Neural crest cell (in vitro differentiated cells): ENCODE data around the gene PRAMEF5. TPM values are rescaled to one million over a fixed set of nuclear protein-coding genes. Genes with fewer than 3 reads are reported as not detected.
"Not testable (repeated sequence)": the region's sequence is repeated elsewhere in the genome, so short reads cannot be mapped to it uniquely, and the experiment has no call there.

Experiments used
- DNase-seq: peaks from one replicate; pipeline ENCODE4 v3.0.0; 2021; ENCODE audit warnings: low read depth, mixed read lengths, low spot score
- H3K27ac Mint-ChIP-seq: one replicate; pipeline ENCODE4 v1.8.0; 2021; ENCODE audit warnings: mild to moderate bottlenecking, mixed read lengths; ENCODE audit not compliant: unreplicated experiment
- H3K27me3 Mint-ChIP-seq: 2 replicates; pipeline ENCODE4 v1.8.0; 2021; ENCODE audit warnings: low read depth, mild to moderate bottlenecking, mixed read lengths
- H3K36me3 Mint-ChIP-seq: 2 replicates; pipeline ENCODE4 v1.8.0; 2021; ENCODE audit warnings: low read depth, mild to moderate bottlenecking, mixed read lengths
- H3K4me1 Mint-ChIP-seq: 2 replicates; pipeline ENCODE4 v1.8.0; 2021; ENCODE audit warnings: mixed read lengths
- H3K4me3 Mint-ChIP-seq: one replicate; pipeline ENCODE4 v1.8.0; 2021; ENCODE audit warnings: mild to moderate bottlenecking, mixed read lengths
- H3K9me3 Mint-ChIP-seq: 2 replicates; pipeline ENCODE4 v1.8.0; 2021; ENCODE audit warnings: mixed read lengths
- total RNA-seq: library from RNA; stranded (reverse); gene quantifications from 2 replicates; pipeline ENCODE4 v1.2.1, GENCODE V29; 2021

PRAMEF5 gene
- total RNA-seq, 1 donor from 2014 or later = not detected

GRCh38 chr1:13231061-13231750, 22.8 kb upstream of the PRAMEF5 start:
- H3K36me3 Mint-ChIP-seq = peaks cover 12% of the 10 kb centered on the region
- H3K9me3 Mint-ChIP-seq = peaks cover 16% of the 10 kb centered on the region
- H3K4me1 Mint-ChIP-seq, H3K4me3 Mint-ChIP-seq, H3K27ac Mint-ChIP-seq, DNase-seq, H3K27me3 Mint-ChIP-seq: not testable (repeated sequence)

- not testable (repeated sequence) for H3K27ac Mint-ChIP-seq, H3K4me3 Mint-ChIP-seq, DNase-seq, H3K4me1 Mint-ChIP-seq, H3K27me3 Mint-ChIP-seq
- H3K9me3 Mint-ChIP-seq = peaks cover 15% of the 10 kb centered on the region
- H3K36me3 Mint-ChIP-seq = peaks cover 11% of the 10 kb centered on the region
Measured at GRCh38 chr1:13232056-13232455, 21.9 kb upstream of the PRAMEF5 start.

GRCh38 chr1:13234057-13234456, 19.9 kb upstream of the PRAMEF5 start:
- H3K27me3 Mint-ChIP-seq, H3K4me3 Mint-ChIP-seq, H3K27ac Mint-ChIP-seq, H3K4me1 Mint-ChIP-seq, DNase-seq: not testable (repeated sequence)
- peaks cover 15% of the 10 kb centered on the region for H3K9me3 Mint-ChIP-seq
- peaks cover 11% of the 10 kb centered on the region for H3K36me3 Mint-ChIP-seq

- H3K9me3 Mint-ChIP-seq, H3K27me3 Mint-ChIP-seq, H3K4me1 Mint-ChIP-seq, H3K4me3 Mint-ChIP-seq, H3K36me3 Mint-ChIP-seq, H3K27ac Mint-ChIP-seq, DNase-seq: not testable (repeated sequence)
Measured at GRCh38 chr1:13237572-13237971, 16.4 kb upstream of the PRAMEF5 start.

GRCh38 chr1:13239633-13240032, 14.4 kb upstream of the PRAMEF5 start:
- H3K27me3 Mint-ChIP-seq, H3K27ac Mint-ChIP-seq, DNase-seq, H3K9me3 Mint-ChIP-seq, H3K4me3 Mint-ChIP-seq, H3K36me3 Mint-ChIP-seq, H3K4me1 Mint-ChIP-seq: not testable (repeated sequence)

GRCh38 chr1:13243536-13244263, 10.3 kb upstream of the PRAMEF5 start:
- H3K27ac Mint-ChIP-seq, H3K4me1 Mint-ChIP-seq, H3K4me3 Mint-ChIP-seq, DNase-seq, H3K27me3 Mint-ChIP-seq: not testable (repeated sequence)
- H3K36me3 Mint-ChIP-seq = peaks cover 10% of the 10 kb centered on the region
- peaks cover 16% of the 10 kb centered on the region for H3K9me3 Mint-ChIP-seq

- not testable (repeated sequence) for H3K4me1 Mint-ChIP-seq, DNase-seq, H3K4me3 Mint-ChIP-seq, H3K27ac Mint-ChIP-seq, H3K27me3 Mint-ChIP-seq
- peaks cover 14% of the 10 kb centered on the region for H3K9me3 Mint-ChIP-seq
- H3K36me3 Mint-ChIP-seq = peaks cover 10% of the 10 kb centered on the region
Measured at GRCh38 chr1:13245841-13246553, 8.0 kb upstream of the PRAMEF5 start.

- DNase-seq, H3K4me3 Mint-ChIP-seq, H3K27me3 Mint-ChIP-seq, H3K4me1 Mint-ChIP-seq, H3K27ac Mint-ChIP-seq: not testable (repeated sequence)
- peaks cover 14% of the 10 kb centered on the region for H3K9me3 Mint-ChIP-seq
- H3K36me3 Mint-ChIP-seq = peaks cover 10% of the 10 kb centered on the region
Measured at GRCh38 chr1:13246554-13246871, 7.5 kb upstream of the PRAMEF5 start.

GRCh38 chr1:13247122-13247521, 6.9 kb upstream of the PRAMEF5 start:
- not testable (repeated sequence) for DNase-seq
- peaks cover 10% of the 10 kb centered on the region for H3K36me3 Mint-ChIP-seq

GRCh38 chr1:13265124-13265523, 11.1 kb downstream of the PRAMEF5 start:
- not testable (repeated sequence) for H3K27ac Mint-ChIP-seq, H3K4me1 Mint-ChIP-seq, H3K36me3 Mint-ChIP-seq, DNase-seq, H3K27me3 Mint-ChIP-seq, H3K9me3 Mint-ChIP-seq, H3K4me3 Mint-ChIP-seq

More at GRCh38 chr1:13247122-13247521, 6.9 kb upstream of the PRAMEF5 start:
- H3K4me3 Mint-ChIP-seq, H3K27me3 Mint-ChIP-seq, H3K4me1 Mint-ChIP-seq, H3K27ac Mint-ChIP-seq: not testable (repeated sequence)
- H3K9me3 Mint-ChIP-seq = peaks cover 14% of the 10 kb centered on the region

GRCh38 chr1:13277016-13277415, 23.0 kb downstream of the PRAMEF5 start:
- not testable (repeated sequence) for H3K4me3 Mint-ChIP-seq, DNase-seq, H3K27ac Mint-ChIP-seq, H3K9me3 Mint-ChIP-seq, H3K27me3 Mint-ChIP-seq, H3K4me1 Mint-ChIP-seq, H3K36me3 Mint-ChIP-seq

GRCh38 chr1:13279617-13280016, 25.6 kb downstream of the PRAMEF5 start:
- not testable (repeated sequence) for DNase-seq, H3K27ac Mint-ChIP-seq, H3K9me3 Mint-ChIP-seq, H3K4me1 Mint-ChIP-seq, H3K36me3 Mint-ChIP-seq, H3K4me3 Mint-ChIP-seq, H3K27me3 Mint-ChIP-seq

- H3K27me3 Mint-ChIP-seq, H3K4me3 Mint-ChIP-seq, H3K27ac Mint-ChIP-seq, H3K4me1 Mint-ChIP-seq, DNase-seq, H3K36me3 Mint-ChIP-seq, H3K9me3 Mint-ChIP-seq: not testable (repeated sequence)
Measured at GRCh38 chr1:13285037-13285436, 31.0 kb downstream of the PRAMEF5 start, which contains the start of gene PRAMEF8. Gene PRAMEF8, minus strand, starts transcription at chr1:13285137. Its CDS starts 1,046 bp downstream, at chr1:13284091.
